Endothelial cell of umbilical vein (primary cell): ENCODE measurements around the gene PSAPL1. TPM values are rescaled to one million over a fixed set of nuclear protein-coding genes. Genes with fewer than 3 reads are reported as not detected.

Experiments used
- BruUV-seq: library from RNA; stranded (reverse); fragments of 400-500 nt; replicated peaks from 2 replicates; lab custom pipeline; 2021; lab: Mats Ljungman, UMichigan
- CTCF ChIA-PET: fragments of 300-600, 350-600 bp; sonication (Branson Sonifier 250); formaldehyde crosslinking; loops from one replicate; lab custom pipeline; 2021; ENCODE audit warnings: antibody characterized with exemption, inconsistent platforms; lab: Charles Lee
- POLR2A ChIA-PET: fragments of 300-600, 350-600 bp; sonication (Branson Sonifier 250); formaldehyde crosslinking; loops from one replicate; lab custom pipeline; 2021; ENCODE audit warnings: antibody characterized with exemption, inconsistent platforms; lab: Charles Lee
- DNase-seq: peaks from one replicate; pipeline ENCODE4 v3.0.0-alpha.2; 2011; ENCODE audit warnings: low read depth, low spot score
- FAIRE-seq: peaks from 2 replicates; lab custom pipeline; 2011; peaks lifted over from hg19 to GRCh38; lab: Jason Lieb, UNC
- H2AFZ ChIP-seq: 2 replicates; pipeline ENCODE4 v1.6.0; 2012; ENCODE audit warnings: low read depth, low read length, control low read depth, inconsistent platforms
- H3K27ac ChIP-seq: 2 replicates; pipeline ENCODE4 v1.5.1; 2011; ENCODE audit warnings: low read depth, mild to moderate bottlenecking, control low read depth, low read length, moderate library complexity; ENCODE audit not compliant: insufficient read depth
- H3K27me3 ChIP-seq, 2 experiments: 2 replicates each; pipeline versions ENCODE4 v1.6.0 to v1.6.1; 2011; ENCODE audit warnings: low read length in 2 of 2, mixed read lengths in 1 of 2; ENCODE audit not compliant: control insufficient read depth in 2 of 2, insufficient read depth in 2 of 2
- H3K36me3 ChIP-seq, 2 experiments: 2 replicates in 1 of 2; 3 replicates in 1 of 2; pipeline ENCODE4 v1.5.1; 2011; ENCODE audit warnings: low read length in 2 of 2, mild to moderate bottlenecking in 1 of 2, moderate library complexity in 1 of 2; ENCODE audit not compliant: control insufficient read depth in 2 of 2, insufficient read depth in 2 of 2; ENCODE audit errors: extremely low read depth in 1 of 2
- H3K4me1 ChIP-seq: 3 replicates; pipeline ENCODE4 v1.5.1; 2011; ENCODE audit warnings: mild to moderate bottlenecking, low read length; ENCODE audit not compliant: control insufficient read depth, insufficient read depth; ENCODE audit errors: extremely low read depth
- H3K4me2 ChIP-seq: 2 replicates; pipeline ENCODE4 v1.6.1; 2011; ENCODE audit warnings: low read length, control low read depth, mixed read lengths; ENCODE audit not compliant: insufficient read depth
- H3K4me3 ChIP-seq, 3 experiments: fragments of 200-600 bp in 1 of 3; sonication (generic), shearing (Covaris generic) in 1 of 3; replicated peaks in 1 of 3; 2 replicates each; pipeline ENCODE4 v1.5.1; 2011 to 2016; ENCODE audit warnings: control low read depth in 3 of 3, low read length in 3 of 3, mild to moderate bottlenecking in 2 of 3, inconsistent platforms in 1 of 3, low read depth in 1 of 3, moderate library complexity in 1 of 3; ENCODE audit not compliant: insufficient read depth in 1 of 3
- H3K79me2 ChIP-seq: 2 replicates; pipeline ENCODE4 v1.6.0; 2012; ENCODE audit warnings: low read length, inconsistent platforms; ENCODE audit not compliant: control insufficient read depth, insufficient read depth
- H3K9ac ChIP-seq: replicated peaks from 2 replicates; pipeline ENCODE3; 2011; ENCODE audit warnings: low read length, control low read depth; ENCODE audit not compliant: insufficient read depth; ENCODE audit errors: extremely low read depth
- H3K9me1 ChIP-seq: replicated peaks from 3 replicates; pipeline ENCODE4 v1.6.0; 2011; ENCODE audit warnings: mild to moderate bottlenecking, low read length; ENCODE audit not compliant: control insufficient read depth, insufficient read depth; ENCODE audit errors: extremely low read depth
- H3K9me3 ChIP-seq: replicated peaks from 2 replicates; pipeline ENCODE4 v1.5.1; 2012; ENCODE audit warnings: low read length, inconsistent platforms; ENCODE audit not compliant: control insufficient read depth, insufficient read depth
- H4K20me1 ChIP-seq: replicated peaks from 2 replicates; pipeline ENCODE3; 2011; ENCODE audit warnings: mild to moderate bottlenecking, low read length; ENCODE audit not compliant: control insufficient read depth, insufficient read depth; ENCODE audit errors: extremely low read depth
- GATA2 ChIP-seq: IDR thresholded peaks from 2 replicates; pipeline ENCODE4 v1.7.0; 2011; ENCODE audit warnings: low read depth, mild to moderate bottlenecking, moderate library complexity, mixed read lengths, low read length; ENCODE audit not compliant: insufficient read length, insufficient read depth
- JUN ChIP-seq: IDR thresholded peaks from 2 replicates; pipeline ENCODE4 v1.6.1; 2011; ENCODE audit warnings: borderline replicate concordance, low read depth; ENCODE audit not compliant: insufficient read length, insufficient read depth
- MYC ChIP-seq: IDR thresholded peaks from one replicate; pipeline ENCODE4 v1.6.1; 2011; ENCODE audit warnings: mild to moderate bottlenecking, low read depth, low read length
- POLR2A ChIP-seq: IDR thresholded peaks from 2 replicates; pipeline ENCODE4 v1.6.1; 2012; ENCODE audit warnings: low read depth, mild to moderate bottlenecking, control low read depth, low read length
- dilution Hi-C: fragments of 300-500 bp; cut with MboI; formaldehyde crosslinking; loops from one replicate; pipeline ENCODE4 v1.15.0; 2019; ENCODE audit warnings: low sequenced_read_pairs; ENCODE audit not compliant: extremely low pct_ligation_motif_present
- intact Hi-C: fragments of 100-400 bp; cut with micrococcal nuclease; formaldehyde crosslinking; loops from one replicate; pipeline ENCODE4 v1.10.0; 2022
- polyA plus RNA-seq, 4 experiments: library from polyadenylated mRNA; depleted of rRNA in 3 of 4; stranded (reverse) in 3 of 4; unstranded in 1 of 4; fragments of >200 nt; gene quantifications; 2 replicates each; pipeline versions ENCODE4 v1.2.1 to v1.2.3, GENCODE V29; 2011 to 2012; ENCODE audit warnings: missing spikeins in 1 of 4
- total RNA-seq: library from RNA; stranded (reverse); gene quantifications from 2 replicates; pipeline ENCODE4 v1.2.3, GENCODE V29; 2021
- TF ChIP-seq, protein P1 (sequence below): IDR thresholded peaks from 2 replicates; pipeline ENCODE4 v1.6.1; 2011; ENCODE audit not compliant: insufficient read depth, insufficient read length

Gene PSAPL1
- total and polyA plus RNA-seq, 2 donors (not counting 3 experiments of a cell fraction or from before 2014, with no cell fraction given), result not detected

DNA sequence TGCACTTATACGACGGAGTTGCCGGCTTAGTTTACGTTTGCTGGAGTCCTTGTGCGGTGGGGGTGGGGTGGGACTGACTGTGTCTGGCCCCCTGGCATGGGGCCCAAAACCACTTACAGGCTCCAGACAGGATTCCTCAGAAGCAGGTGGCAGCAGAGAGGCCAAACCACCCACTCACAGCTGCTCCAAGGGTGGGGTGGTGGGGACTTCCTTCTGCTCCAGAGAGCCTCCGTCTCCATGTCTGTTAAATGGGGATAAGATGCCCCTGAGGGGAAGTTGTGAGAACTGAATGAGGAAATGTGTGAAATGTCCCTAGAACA lies 36.7 kb downstream of the PSAPL1 start:
- POLR2A ChIA-PET, result no interaction called here

DNA sequence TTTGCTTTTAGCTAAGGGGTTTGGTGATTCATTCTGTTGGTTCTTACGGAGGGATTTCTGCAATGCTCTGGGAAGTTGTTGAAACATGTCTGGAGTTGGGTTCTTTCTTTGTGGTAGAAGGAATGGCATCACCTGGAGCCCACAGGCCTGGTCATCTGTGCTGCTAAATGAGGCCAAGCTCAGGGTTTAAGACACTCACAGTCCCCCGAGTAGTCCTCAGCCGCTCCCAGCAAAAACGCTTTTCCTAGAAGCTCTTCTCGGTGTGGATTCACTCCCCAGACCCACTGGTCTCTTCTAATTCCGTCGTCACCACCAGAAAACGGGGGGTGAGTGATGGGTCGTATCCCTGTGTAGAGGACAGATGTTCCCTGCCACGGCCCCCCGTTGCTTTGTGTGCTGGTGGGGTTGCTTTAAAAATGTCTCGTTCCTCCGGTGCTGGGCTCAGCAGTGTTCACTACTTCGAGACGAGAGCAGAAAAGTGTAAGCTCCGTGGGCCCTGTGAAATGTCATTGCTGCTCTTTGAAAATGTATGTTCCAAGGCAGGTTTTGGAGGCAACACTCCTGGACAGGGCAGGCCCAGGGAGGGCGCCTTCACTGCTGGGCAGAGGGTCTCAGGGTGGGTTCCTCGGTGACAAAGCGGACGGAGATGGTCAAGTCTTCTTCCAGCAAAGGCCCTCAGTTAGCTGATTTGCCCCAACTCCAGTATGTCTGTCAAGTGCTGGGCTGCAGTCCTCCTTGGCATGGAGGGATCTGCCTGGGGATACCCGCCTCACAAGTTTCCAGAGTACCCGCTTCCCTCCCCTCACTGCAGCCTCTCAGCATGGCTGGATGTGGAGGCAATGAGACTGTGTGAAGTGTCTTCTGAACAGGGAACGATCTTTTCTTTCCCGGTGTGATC lies 37.3 kb downstream of the PSAPL1 start:
- no peak overlapping the region for H3K4me2 ChIP-seq
- no peaks in the 10 kb centered on the region for H3K4me1 ChIP-seq
- H3K79me2 ChIP-seq, result no peaks in the 10 kb centered on the region
- no TSS peak for BruUV-seq
- H3K27me3 ChIP-seq, result no peaks in the 10 kb centered on the region
- no peaks in the 10 kb centered on the region for H3K9me1 ChIP-seq
- no peaks in the 10 kb centered on the region for H3K9me3 ChIP-seq
- intact Hi-C loops, result no loop called here
- H3K9ac ChIP-seq, result no peak overlapping the region
- FAIRE-seq (no peak), DNase-seq (no peak)
- H3K36me3 ChIP-seq, result no peaks in the 10 kb centered on the region
- ChIA-PET POLR2A (no interaction called here), CTCF (no interaction called here)
- no peak overlapping the region for H3K4me3 ChIP-seq
- no peaks in the 10 kb centered on the region for H4K20me1 ChIP-seq
- H3K27ac ChIP-seq, result no peak overlapping the region
- TF ChIP-seq, protein P1, sequence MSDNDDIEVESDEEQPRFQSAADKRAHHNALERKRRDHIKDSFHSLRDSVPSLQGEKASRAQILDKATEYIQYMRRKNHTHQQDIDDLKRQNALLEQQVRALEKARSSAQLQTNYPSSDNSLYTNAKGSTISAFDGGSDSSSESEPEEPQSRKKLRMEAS, result no peak
- no peak for TF ChIP-seq MYC
- H2AFZ ChIP-seq, result no peak overlapping the region
- dilution Hi-C loops, result no loop called here

More for the DNA sequence above, 36.7 kb downstream of the PSAPL1 start:
- intact Hi-C loops, result no loop called here
- BruUV-seq, result no TSS peak
- Histone ChIP-seq H4K20me1 (no peaks in the 10 kb centered on the region), H3K9me3 (no peaks in the 10 kb centered on the region), H3K9ac (no peak overlapping the region), H3K36me3 (no peaks in the 10 kb centered on the region), H3K4me3 (no peak overlapping the region), H3K79me2 (no peaks in the 10 kb centered on the region), H3K27ac (no peak overlapping the region), H3K4me2 (no peak overlapping the region), H2AFZ (no peak overlapping the region), H3K4me1 (no peaks in the 10 kb centered on the region), H3K27me3 (no peaks in the 10 kb centered on the region), H3K9me1 (no peaks in the 10 kb centered on the region)
- no peak for DNase-seq
- TF ChIP-seq JUN (no peak), GATA2 (no peak), POLR2A (no peak)
- no peak for FAIRE-seq
- CTCF ChIA-PET, result no interaction called here
- dilution Hi-C loops, result no loop called here
